Measurements from ENCODE around the gene PLEKHM1.

Gene PLEKHM1

GRCh38 chr17:45432405-45433158 lies 57.9 kb downstream of the PLEKHM1 start, which contains the start of gene ARHGAP27:
Gene ARHGAP27, minus strand, starts transcription at chr17:45432870. Its CDS starts 2,591 bp downstream, at chr17:45430279.
- H3K4me3 ChIP-seq (replicated peaks in 1 of 2; ENCODE audit: low read depth in 2 of 2, low read length in 2 of 2) = peak within 1 kb of the TSS; percentile 49 to 53
- no peak for TF ChIP-seq CTCF (IDR thresholded peaks at IDR 0.05; ENCODE audit: low read depth, low read length)
- DNase-seq (ENCODE audit: low read depth in 2 of 2) = peak in 1 of 2 donors; percentile 27

GRCh38 chr17:45431531-45432404 lies 58.8 kb downstream of the PLEKHM1 start:
- no peak for TF ChIP-seq CTCF (IDR thresholded peaks at IDR 0.05; ENCODE audit: low read depth, low read length)
- H3K4me3 ChIP-seq (replicated peaks in 1 of 2; ENCODE audit: low read depth in 2 of 2, low read length in 2 of 2) = peak overlapping the region; percentile 49 to 53
- peak; percentile 40 to 53 for DNase-seq (ENCODE audit: low read depth in 2 of 2)

- peak overlapping the region; percentile 49 to 53 for H3K4me3 ChIP-seq (replicated peaks in 1 of 2; ENCODE audit: low read depth in 2 of 2, low read length in 2 of 2)
- no peak for TF ChIP-seq CTCF (IDR thresholded peaks at IDR 0.05; ENCODE audit: low read depth, low read length)
- no peak for DNase-seq (ENCODE audit: low read depth in 2 of 2)
These were observed 59.6 kb downstream of the PLEKHM1 start for GRCh38 chr17:45430738-45431530.

GRCh38 chr17:45430006-45430737 lies 60.3 kb downstream of the PLEKHM1 start:
- peak overlapping the region in 1 of 2 donors; percentile 29 for H3K4me3 ChIP-seq (replicated peaks in 1 of 2; ENCODE audit: low read depth in 2 of 2, low read length in 2 of 2)
- no peak for DNase-seq (ENCODE audit: low read depth in 2 of 2)

GRCh38 chr17:45429339-45430005 lies 61.0 kb downstream of the PLEKHM1 start:
- no peak for DNase-seq (ENCODE audit: low read depth in 2 of 2)
- TF ChIP-seq CTCF (IDR thresholded peaks at IDR 0.05; ENCODE audit: low read depth, low read length) = no peak
- no peak overlapping the region for H3K4me3 ChIP-seq (replicated peaks in 1 of 2; ENCODE audit: low read depth in 2 of 2, low read length in 2 of 2)

More at GRCh38 chr17:45430006-45430737, 60.3 kb downstream of the PLEKHM1 start:
- no peak for TF ChIP-seq CTCF (IDR thresholded peaks at IDR 0.05; ENCODE audit: low read depth, low read length)

Data from cardiac fibroblast (primary cell).